AG09319 (cell line): ENCODE results near the gene AUTS2.
"Not testable (repeated sequence)": the region's sequence is repeated elsewhere in the genome, so short reads cannot be mapped to it uniquely, and the experiment has no call there.

Source experiments
- DNase-seq: peaks from one replicate; pipeline ENCODE4 v3.0.0-alpha.2; 2010; ENCODE audit warnings: low read depth; ENCODE audit errors: extremely low read depth
- TF ChIP-seq, protein P1 (sequence below): IDR thresholded peaks from 2 replicates; pipeline ENCODE4 v1.5.1; 2011; ENCODE audit warnings: low read depth, mild to moderate bottlenecking, inconsistent platforms, low read length, moderate library complexity

Gene AUTS2

GRCh38 chr7:70647801-70648498, 1049.7 kb downstream of the AUTS2 start:
- TF ChIP-seq, protein P1, sequence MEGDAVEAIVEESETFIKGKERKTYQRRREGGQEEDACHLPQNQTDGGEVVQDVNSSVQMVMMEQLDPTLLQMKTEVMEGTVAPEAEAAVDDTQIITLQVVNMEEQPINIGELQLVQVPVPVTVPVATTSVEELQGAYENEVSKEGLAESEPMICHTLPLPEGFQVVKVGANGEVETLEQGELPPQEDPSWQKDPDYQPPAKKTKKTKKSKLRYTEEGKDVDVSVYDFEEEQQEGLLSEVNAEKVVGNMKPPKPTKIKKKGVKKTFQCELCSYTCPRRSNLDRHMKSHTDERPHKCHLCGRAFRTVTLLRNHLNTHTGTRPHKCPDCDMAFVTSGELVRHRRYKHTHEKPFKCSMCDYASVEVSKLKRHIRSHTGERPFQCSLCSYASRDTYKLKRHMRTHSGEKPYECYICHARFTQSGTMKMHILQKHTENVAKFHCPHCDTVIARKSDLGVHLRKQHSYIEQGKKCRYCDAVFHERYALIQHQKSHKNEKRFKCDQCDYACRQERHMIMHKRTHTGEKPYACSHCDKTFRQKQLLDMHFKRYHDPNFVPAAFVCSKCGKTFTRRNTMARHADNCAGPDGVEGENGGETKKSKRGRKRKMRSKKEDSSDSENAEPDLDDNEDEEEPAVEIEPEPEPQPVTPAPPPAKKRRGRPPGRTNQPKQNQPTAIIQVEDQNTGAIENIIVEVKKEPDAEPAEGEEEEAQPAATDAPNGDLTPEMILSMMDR, result no peak
- no peak for DNase-seq

- not testable (repeated sequence) for DNase-seq
These were observed 1050.2 kb downstream of the AUTS2 start for GRCh38 chr7:70648499-70648861.

DNA sequence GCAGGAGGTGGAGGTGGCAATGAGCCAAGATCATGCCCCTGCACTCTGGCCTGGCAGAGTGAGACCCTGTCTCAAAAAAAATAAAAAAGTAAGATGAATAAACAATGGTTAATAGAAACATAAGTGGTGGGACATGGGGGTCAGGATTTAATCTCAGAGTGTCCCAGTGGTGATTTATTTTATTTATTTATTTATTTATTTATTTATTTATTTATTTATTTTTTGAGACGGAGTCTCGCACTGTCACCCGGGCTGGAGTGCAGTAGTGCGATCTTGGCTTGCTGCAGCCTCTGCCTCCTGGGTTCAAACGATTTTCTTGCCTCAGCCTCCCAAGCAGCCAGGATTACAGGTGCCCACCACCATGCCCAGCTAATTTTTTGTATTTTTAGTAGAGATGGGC, 1051.0 kb downstream of the AUTS2 start:
- DNase-seq, result no peak
- TF ChIP-seq, protein P1, result no peak

GRCh38 chr7:70654146-70654545, 1055.9 kb downstream of the AUTS2 start:
- no peak for DNase-seq
- TF ChIP-seq, protein P1, result no peak

DNA sequence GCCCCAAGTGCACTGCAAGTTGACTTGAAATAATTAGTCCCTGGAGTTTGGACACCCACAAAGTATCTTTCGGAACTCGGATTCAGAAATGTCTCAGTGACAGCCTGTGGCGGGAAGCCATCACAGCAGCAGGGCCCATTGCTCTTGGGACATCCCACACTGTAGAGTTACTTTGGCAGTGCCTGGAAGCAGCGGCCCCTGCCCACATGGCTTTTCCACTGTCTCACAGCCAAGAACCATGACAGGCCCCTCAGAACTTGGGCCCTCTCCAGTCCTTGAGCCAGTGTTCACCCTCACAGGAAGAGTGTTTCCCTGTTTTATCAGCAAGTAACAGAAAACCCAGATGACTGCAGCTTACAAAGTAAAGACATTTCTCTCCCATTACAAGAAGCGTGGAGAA, 1056.7 kb downstream of the AUTS2 start:
- DNase-seq, result no peak

DNA sequence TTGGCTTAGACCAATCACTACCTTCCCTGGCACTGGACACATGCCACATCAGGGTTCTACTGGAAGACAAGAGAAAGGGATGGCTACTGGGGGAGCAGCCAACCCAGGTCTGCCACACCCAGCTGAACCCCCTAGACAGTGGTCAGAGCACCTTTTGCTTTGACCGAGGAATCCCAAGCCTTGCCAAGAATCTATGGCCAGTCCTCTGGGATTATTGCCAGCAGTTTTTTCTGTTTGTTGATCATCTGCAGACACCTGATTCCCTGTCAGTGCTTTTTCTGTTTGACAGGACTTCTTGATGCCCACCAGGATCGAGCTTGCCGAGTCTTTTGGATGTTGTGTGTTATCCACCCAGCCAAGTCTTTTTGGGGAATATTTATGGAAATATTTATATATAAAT, 1057.4 kb downstream of the AUTS2 start:
- TF ChIP-seq, protein P1, result no peak
- DNase-seq, result no peak

More for the DNA sequence above, 1056.7 kb downstream of the AUTS2 start:
- TF ChIP-seq, protein P1, result no peak

DNA sequence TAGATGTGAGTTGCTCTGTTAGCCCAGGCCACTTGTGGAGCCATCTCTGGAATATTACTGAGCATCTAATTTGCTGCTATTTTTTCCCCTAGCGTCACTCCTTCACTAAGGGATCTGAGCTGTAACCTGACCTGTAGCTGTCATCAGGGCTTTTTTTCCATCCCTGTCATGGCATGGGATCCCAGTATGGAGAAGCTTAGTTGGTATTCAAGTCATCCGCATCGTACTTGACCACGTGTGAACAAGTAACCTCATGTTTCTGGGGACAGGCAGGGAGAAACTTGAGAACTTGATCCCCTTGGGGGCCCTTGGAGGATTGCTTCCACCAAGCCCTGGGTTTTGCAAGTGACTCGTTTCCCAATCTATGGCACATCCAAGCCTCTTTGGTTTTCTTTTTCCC, 1059.3 kb downstream of the AUTS2 start:
- no peak for DNase-seq
- TF ChIP-seq, protein P1, result no peak
